Activated T-cell treated with anti-CD3 and anti-CD28 coated beads, Interleukin-2, amount 50 U/mL, for 1 hour (primary cell): ENCODE data around the gene ITPR2.

Experiments used
- DNase-seq: peaks from one replicate; pipeline ENCODE4 v3.0.0-alpha.2; 2020

The ITPR2 gene

GRCh38 chr12:26374934-26375680 is 457.9 kb downstream of the ITPR2 start:
- DNase-seq, result no peak

DNA sequence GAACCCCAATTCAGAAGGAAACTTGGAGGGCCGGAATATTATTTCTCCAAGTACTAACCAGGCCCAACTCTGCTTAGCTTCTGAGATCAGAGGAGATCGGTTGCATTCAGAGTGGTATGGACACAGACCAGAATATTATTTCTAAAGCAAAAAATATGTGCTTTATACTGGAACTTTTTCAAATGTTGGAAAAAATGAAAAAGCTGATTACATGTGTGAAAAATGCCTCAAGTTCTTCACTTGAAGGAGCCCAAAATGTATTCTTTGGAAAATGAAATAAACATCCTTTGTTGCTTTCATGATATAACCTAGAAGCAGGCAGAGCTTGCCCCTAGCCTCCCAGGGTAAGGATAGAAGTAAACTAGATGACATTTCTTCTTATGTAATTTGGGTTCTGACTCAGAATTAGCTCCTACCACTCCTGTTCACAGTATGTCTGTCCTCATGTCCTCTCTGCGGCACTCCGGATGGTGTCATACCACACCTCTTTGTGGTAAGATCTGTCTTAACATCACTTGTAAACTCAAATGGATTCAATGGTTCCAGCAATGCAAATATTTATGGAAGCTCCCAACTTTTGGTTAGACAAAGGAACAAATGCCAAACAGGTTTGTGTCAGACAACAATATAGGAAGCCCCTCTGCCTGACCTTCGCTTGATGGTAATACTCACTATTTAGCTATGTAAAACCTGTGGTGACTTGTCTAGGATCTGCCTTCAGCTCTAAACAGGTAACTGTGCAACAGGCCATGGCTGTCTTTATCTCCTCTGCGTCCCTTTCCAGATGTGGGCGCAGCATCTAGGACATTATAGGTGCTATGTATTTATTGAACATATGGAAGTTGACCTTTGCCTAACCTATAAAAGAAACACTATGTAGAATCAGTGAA is 459.1 kb downstream of the ITPR2 start:
- DNase-seq, result no peak

GRCh38 chr12:26372866-26373265 is 460.1 kb downstream of the ITPR2 start:
- DNase-seq, result no peak

DNA sequence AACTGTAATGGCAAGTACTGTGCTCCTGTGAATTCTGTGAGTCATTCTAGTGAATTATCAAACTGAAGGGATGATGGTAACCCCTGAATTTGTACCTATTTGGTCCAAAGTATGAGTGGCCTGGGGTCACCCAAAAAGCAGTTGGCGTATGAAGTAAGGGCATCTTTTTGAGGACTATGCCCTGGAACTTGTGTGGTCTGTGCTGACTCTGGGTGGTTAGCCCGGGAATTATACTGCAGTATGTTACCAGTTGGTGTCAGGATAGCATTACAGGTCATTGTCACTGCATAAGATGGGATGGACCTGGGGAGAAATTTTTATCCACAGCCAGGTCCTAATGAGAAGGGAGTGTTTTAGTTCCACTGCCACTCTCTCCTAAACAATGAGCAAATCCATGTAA is 462.9 kb downstream of the ITPR2 start:
- no peak for DNase-seq

GRCh38 chr12:26369588-26369987 is 463.4 kb downstream of the ITPR2 start:
- DNase-seq, result no peak

DNA sequence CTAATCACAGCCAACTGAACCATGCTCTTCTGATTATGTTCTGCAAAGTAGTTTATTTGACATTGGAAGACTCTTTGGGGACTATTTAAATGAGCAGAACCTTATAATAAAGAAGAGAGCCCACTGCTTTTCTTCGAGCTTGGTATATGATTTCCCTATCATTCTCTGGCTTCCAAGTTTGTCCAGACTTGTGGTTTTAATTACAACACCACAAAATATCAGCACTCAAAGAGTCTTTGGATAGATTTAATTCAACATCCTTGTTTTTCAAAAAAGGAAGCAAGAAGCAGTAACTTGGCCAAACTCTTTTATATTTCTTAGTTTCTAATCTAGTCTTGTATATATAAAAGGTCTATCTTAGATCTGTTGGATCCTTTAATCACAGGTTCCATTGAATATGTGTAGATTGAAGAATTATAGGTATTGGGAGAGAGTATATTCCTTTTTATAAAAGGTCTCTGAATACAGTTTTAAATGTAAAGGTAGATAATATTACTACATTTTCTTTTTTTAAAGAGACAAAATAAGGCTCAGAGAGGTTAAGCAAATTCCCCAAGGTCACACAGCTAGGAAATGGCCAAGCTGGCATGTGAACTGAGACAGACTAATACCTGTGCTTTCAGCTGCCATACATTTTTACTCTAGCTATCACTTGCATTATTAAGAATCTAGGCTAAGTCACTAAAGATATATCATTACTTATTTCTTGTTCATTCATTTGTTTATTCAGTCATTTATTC is 464.8 kb downstream of the ITPR2 start:
- no peak for DNase-seq

DNA sequence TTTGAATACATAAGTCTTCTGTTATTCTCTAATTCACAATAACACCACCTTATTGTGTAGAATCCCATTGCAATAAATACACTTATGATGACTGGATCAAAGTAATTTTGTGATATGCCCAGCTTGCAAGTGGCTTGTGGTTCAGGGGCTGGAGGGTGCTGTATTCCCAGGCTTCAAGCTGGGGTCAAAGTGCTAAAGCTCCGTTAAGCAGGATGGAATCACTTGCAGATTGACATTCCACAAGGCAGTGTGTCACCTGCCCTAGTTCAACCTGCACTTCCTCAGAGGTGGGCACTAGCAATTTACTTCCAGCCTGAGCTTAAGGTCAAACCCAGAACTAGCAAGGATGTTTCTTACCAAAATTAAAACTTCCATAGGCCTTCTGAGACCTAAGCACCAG is 471.0 kb downstream of the ITPR2 start:
- DNase-seq, result no peak

DNA sequence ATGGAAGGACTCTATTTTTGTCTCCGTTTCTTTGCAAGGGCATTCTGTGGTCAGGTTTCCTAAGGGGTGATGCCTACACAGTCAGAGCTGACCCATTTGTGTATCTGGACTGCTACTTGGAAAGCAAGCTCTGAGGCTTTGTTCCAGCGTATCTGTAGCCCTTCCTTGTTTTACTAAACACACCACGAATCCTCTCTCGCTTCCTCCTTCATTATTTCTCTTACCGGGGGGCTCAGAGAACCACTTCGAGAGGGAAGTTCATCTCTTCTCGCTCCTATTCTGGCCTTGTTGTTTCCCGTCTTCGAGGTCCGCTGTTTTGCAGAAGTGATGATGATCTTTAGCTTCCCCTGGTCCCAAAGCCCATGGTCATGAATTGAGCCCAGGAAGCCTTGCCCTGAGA is 472.9 kb downstream of the ITPR2 start:
- no peak for DNase-seq

GRCh38 chr12:26359576-26359975 is 473.4 kb downstream of the ITPR2 start:
- DNase-seq, result no peak

- DNase-seq, result no peak
Measured at GRCh38 chr12:26358651-26359050, 474.3 kb downstream of the ITPR2 start.

GRCh38 chr12:26347300-26347699 is 485.7 kb downstream of the ITPR2 start:
- DNase-seq, result no peak

GRCh38 chr12:26346736-26347135 is 486.3 kb downstream of the ITPR2 start:
- DNase-seq, result no peak

DNA sequence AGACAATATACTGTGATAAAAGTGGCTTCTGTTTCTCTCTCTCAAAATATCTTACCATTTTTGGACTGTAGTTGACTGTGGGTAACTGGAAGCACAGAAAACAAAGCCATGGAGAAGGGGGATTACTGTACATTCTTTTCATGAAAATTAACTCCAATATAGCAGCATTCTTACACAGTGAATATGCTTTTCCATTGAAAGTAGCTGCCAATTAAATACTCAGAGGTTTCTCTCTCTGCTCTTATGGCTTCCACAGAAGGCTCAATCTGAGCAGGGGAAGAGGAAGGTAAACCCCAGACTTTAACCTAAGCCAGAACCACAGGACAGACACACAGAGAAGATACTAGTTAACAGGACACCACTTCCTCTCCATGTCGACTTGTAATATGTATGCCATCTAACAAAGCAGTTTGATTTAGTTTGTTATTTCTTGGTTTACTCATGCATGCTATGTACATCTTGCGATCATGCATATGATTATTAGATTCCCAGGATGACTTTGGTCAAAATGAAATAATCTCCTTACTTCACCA is 487.5 kb downstream of the ITPR2 start:
- DNase-seq, result no peak

- no peak for DNase-seq
Measured at GRCh38 chr12:26341491-26341890, 491.5 kb downstream of the ITPR2 start.

DNA sequence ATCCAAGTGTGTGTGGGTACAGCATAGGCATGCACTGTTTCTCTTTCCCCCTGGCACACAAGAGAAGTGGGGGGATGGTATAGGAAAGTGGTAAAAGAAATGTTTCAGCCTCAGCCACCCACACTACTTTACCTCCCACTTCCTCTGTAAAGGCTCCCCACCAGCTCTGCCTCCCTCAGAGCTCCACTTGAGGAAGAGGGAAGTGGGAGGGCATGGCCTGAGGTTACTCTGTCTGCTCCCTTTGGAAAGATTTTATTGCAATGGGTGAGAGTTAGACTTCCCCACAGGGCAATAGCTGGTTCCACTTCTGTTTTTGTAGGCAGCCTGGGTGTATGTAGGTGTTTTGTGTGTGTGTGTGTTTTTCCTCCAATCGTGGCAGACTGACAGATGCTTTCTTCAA is 492.3 kb downstream of the ITPR2 start:
- no peak for DNase-seq

DNA sequence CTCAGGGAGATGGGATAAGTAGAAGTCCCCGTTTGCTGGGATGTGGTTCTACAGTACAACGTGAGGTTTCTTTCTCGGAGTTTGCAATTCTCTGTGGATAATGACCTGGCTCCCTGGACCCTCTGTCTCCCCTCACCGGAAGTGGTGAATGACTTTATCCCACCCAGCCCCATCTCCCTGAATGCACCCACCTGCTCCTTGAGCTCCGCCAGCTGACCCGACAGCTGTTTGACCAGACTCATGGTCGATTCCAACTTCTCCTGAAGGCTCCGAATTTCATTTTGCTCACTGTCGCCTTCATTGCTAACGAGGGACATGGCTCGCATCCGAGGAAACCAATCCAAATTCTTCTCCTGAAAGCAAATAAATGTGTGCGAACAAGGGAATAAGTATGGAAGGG is 493.0 kb downstream of the ITPR2 start:
- no peak for DNase-seq

DNA sequence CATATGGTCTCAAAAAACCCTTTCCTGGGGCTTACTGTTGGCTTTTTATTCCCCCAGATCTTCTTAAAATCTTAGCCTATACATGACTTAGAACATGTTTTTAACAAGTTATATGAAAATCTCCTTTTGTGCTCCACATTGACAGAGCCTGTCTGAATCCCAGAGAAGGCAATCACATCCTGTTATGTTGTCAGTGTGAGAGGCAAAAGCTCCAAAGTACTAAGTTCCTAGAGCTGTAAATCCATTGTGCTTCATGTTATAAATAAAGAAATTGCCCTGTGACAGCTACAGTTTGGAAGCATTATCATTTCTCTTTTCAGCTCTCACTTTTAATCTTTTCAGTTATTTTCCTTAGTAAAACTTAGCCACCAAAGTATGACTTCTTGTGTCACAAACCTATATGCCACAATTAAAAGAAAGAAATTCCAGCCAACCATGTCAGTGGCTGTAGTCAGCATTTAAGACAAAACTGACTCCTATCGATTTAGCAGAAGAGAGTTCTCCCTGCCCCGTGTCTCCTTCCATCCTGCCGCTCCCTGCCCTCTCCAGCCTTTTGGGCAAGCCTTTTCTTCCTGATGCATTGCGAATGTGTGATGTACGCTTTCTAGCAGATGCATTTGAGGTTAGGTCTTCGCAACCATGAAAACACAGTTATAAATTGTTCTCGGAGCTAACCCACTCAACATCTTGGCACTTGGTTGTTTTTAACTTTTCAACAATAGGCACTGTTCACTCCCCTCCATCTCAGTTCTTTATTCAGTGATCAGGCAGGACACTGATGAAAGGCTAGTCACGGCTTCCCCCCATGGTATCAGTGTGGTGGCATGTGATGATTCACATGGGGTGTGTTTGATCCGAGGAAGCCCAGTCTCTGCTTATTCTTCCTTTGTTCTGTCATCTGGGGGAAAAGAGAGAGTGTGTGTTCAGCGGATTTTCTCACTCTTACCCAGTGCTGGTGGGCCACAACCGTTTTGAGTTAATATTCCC is 494.1 kb downstream of the ITPR2 start:
- DNase-seq, result no peak

DNA sequence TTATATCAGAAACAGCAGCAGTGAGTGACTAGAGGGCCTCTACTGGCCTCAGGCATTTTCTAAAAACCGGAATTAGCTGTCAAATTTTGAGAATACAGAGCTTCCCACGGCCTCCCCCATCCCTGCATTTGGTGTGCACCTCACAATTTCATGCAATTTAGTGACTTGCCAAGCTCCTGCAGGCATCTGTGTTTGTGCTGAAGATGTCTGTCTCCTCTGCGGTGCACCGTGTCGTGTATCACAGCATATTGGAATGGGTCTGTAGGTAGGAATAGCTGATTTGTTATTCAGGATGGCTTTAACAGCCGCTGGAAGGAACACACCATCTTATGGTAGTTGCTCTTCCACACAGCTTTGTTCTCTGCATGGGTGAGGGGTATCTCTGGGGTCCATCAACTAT is 497.3 kb downstream of the ITPR2 start:
- DNase-seq, result no peak

DNA sequence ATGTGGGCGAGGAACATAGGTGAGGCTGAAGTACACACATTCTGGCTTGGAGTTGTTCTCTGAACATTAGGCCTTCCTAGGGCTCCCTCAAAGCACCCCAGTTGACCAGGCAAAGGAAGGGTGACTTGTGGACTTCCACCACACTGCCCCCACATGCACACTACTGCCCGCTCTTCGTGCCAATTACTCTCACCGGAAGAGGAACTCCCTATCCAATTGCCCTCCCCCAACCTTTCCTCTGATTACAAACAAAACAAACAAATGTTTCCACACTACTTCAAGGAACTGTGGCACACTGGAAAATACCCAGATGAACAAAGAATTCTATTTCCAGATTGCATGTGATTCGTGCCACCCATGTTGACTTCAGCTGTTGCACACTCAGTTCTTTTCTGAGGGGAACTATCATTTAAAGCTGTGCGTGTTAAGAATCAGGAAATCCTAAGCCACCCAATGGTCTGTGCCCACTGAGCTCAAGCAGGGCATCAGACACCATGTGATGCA is 498.3 kb downstream of the ITPR2 start:
- DNase-seq, result no peak

- DNase-seq, result no peak
Measured at GRCh38 chr12:26331960-26332359, 501.0 kb downstream of the ITPR2 start.

DNA sequence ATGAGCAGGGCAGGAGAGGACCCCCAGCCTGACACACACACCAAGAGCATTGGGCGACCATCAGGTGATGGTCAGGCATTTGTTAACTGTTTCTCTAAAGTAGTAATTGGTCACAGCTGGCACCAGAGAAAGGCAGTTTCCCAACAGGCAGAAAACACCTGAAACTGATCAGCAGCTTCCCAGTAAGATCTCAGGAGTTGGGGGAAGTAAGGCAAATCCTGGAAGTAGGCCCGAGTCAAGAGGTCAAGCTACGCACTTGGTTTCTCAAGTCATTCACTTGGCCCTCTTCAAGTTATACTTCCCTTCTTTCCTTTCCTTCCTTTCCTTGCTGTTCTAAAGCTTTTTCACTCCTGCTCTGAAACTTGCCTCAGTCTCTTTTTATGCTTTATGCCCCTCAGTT is 501.9 kb downstream of the ITPR2 start:
- no peak for DNase-seq
